Endothelial cell (in vitro differentiated cells): ENCODE measurements around the gene MRGPRG. TPM values are rescaled to one million over a fixed set of nuclear protein-coding genes. Genes with fewer than 3 reads are reported as not detected.

Source experiments
- DNase-seq: peaks from one replicate; pipeline ENCODE4 v3.0.0; 2021; ENCODE audit warnings: low spot score
- H3K27ac Mint-ChIP-seq: one replicate; pipeline ENCODE4 v1.8.0; 2021; ENCODE audit warnings: mixed read lengths, inconsistent platforms; ENCODE audit not compliant: unreplicated experiment
- H3K27me3 Mint-ChIP-seq: one replicate; pipeline ENCODE4 v1.8.0; 2021; ENCODE audit warnings: mild to moderate bottlenecking, moderate library complexity, mixed read lengths, inconsistent platforms; ENCODE audit not compliant: unreplicated experiment
- H3K36me3 Mint-ChIP-seq: one replicate; pipeline ENCODE4 v1.8.0; 2021; ENCODE audit warnings: mild to moderate bottlenecking, low read depth, mixed read lengths, inconsistent platforms; ENCODE audit not compliant: unreplicated experiment
- H3K4me1 Mint-ChIP-seq: one replicate; pipeline ENCODE4 v1.8.0; 2021; ENCODE audit warnings: mild to moderate bottlenecking, mixed read lengths, inconsistent platforms; ENCODE audit not compliant: unreplicated experiment
- H3K4me3 Mint-ChIP-seq: one replicate; pipeline ENCODE4 v1.8.0; 2021; ENCODE audit warnings: mild to moderate bottlenecking, mixed read lengths, inconsistent platforms; ENCODE audit not compliant: unreplicated experiment
- H3K9me3 Mint-ChIP-seq: one replicate; pipeline ENCODE4 v1.8.0; 2021; ENCODE audit warnings: mixed read lengths, inconsistent platforms; ENCODE audit not compliant: unreplicated experiment
- total RNA-seq: library from RNA; stranded (reverse); fragmentation: NEBNext Ultra II Directional; extraction: Animal tissue kit (Norgen Biotek cat#: 25700); gene quantifications from one replicate; pipeline ENCODE4 v1.2.1, GENCODE V29; 2021; ENCODE audit not compliant: unreplicated experiment
- TF ChIP-seq, protein P1 (sequence below): fragments of 200-600 bp; sonication (generic); IDR thresholded peaks from one replicate; pipeline ENCODE4 v1.5.0; 2021; ENCODE audit warnings: antibody characterized with exemption; ENCODE audit not compliant: unreplicated experiment

The MRGPRG gene
- total RNA-seq, 1 donor from 2014 or later, result not detected

GRCh38 chr11:3198815-3199214 lies 19.8 kb downstream of the MRGPRG start:
- DNase-seq, result no peak
- no peaks in the 10 kb centered on the region for H3K9me3 Mint-ChIP-seq
- H3K36me3 Mint-ChIP-seq, result no peaks in the 10 kb centered on the region
- H3K4me3 Mint-ChIP-seq, result no peak overlapping the region
- peaks cover 11% of the 10 kb centered on the region for H3K27me3 Mint-ChIP-seq
- H3K27ac Mint-ChIP-seq, result no peak overlapping the region
- TF ChIP-seq, protein P1, sequence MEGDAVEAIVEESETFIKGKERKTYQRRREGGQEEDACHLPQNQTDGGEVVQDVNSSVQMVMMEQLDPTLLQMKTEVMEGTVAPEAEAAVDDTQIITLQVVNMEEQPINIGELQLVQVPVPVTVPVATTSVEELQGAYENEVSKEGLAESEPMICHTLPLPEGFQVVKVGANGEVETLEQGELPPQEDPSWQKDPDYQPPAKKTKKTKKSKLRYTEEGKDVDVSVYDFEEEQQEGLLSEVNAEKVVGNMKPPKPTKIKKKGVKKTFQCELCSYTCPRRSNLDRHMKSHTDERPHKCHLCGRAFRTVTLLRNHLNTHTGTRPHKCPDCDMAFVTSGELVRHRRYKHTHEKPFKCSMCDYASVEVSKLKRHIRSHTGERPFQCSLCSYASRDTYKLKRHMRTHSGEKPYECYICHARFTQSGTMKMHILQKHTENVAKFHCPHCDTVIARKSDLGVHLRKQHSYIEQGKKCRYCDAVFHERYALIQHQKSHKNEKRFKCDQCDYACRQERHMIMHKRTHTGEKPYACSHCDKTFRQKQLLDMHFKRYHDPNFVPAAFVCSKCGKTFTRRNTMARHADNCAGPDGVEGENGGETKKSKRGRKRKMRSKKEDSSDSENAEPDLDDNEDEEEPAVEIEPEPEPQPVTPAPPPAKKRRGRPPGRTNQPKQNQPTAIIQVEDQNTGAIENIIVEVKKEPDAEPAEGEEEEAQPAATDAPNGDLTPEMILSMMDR, result no peak
- peaks cover 3% of the 10 kb centered on the region for H3K4me1 Mint-ChIP-seq

- TF ChIP-seq, protein P1, result no peak
- Mint-ChIP-seq H3K27me3 (peaks cover 11% of the 10 kb centered on the region), H3K4me3 (no peak overlapping the region), H3K36me3 (no peaks in the 10 kb centered on the region), H3K4me1 (peaks cover 3% of the 10 kb centered on the region), H3K9me3 (no peaks in the 10 kb centered on the region), H3K27ac (no peak overlapping the region)
- DNase-seq, result no peak
Observed at GRCh38 chr11:3197878-3198528, 20.6 kb downstream of the MRGPRG start.

GRCh38 chr11:3197044-3197695 lies 21.4 kb downstream of the MRGPRG start:
- TF ChIP-seq, protein P1, result no peak
- no peak for DNase-seq
- Mint-ChIP-seq H3K27ac (no peak overlapping the region), H3K4me3 (no peak overlapping the region), H3K27me3 (peaks cover 8% of the 10 kb centered on the region), H3K36me3 (no peaks in the 10 kb centered on the region), H3K4me1 (peaks cover 3% of the 10 kb centered on the region), H3K9me3 (no peaks in the 10 kb centered on the region)

DNA sequence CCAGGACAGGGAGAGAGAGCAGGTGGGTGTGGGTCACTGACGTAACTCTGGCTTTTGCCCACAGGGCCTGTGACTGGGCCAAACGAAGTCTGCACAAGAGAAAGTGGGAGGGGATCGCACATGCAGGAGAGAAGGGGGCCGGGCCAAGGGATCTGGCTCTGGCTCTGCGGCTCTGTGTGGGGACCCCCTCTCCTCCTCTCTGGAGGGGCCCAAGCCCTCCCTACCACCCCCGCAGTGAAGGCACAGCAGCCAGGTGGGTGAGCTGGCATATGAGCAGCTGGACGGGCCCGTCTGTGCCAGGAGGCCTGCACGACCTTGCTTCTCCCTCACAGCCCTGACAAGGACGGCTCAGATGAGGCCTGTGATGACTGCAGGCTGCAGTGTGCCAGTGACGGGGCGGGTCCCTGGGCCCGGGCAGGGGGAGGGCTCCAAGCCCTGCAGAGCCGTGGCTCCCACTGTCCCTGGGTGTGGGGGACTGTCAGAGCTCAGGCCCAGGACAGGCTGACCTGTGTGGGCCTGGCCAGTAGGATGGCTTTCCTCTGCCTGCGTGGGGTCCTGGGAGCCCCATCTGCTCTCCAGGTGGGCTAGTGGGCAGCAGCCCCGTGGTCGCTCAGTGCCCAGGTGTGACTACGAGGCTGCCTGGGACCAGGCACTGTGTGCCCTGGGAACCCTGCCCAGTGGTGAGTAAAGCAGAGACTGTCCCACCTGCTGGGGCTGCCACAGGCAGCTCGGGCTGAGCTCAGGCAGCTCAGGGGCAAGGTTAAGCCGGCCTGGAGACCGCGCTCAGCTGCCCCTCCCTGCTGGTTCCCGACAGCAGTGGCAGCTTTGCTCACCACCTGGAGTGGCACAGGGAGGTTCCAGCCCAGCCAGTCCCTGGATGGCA lies 22.2 kb downstream of the MRGPRG start:
- H3K4me1 Mint-ChIP-seq, result peaks cover 3% of the 10 kb centered on the region
- peaks cover 8% of the 10 kb centered on the region for H3K27me3 Mint-ChIP-seq
- TF ChIP-seq, protein P1, result no peak
- no peak overlapping the region for H3K4me3 Mint-ChIP-seq
- H3K9me3 Mint-ChIP-seq, result no peaks in the 10 kb centered on the region
- H3K27ac Mint-ChIP-seq, result peak overlapping the region; percentile 84
- DNase-seq, result no peak
- H3K36me3 Mint-ChIP-seq, result no peaks in the 10 kb centered on the region
